CD4-positive, alpha-beta memory T cell (primary cell): ENCODE results near the gene KCNQ1. TPM values are rescaled to one million over a fixed set of nuclear protein-coding genes. Genes with fewer than 3 reads are reported as not detected.

ENCODE experiments used
- CTCF ChIA-PET: fragments of 350-600 bp; sonication (Branson Sonifier 250); formaldehyde crosslinking; loops from one replicate; lab custom pipeline; 2021; ENCODE audit warnings: inconsistent platforms; ENCODE audit not compliant: partially characterized antibody; lab: Charles Lee
- POLR2A ChIA-PET: fragments of 350-600 bp; sonication (Branson Sonifier 250); formaldehyde crosslinking; loops from one replicate; lab custom pipeline; 2021; ENCODE audit not compliant: partially characterized antibody; lab: Charles Lee
- DNase-seq, 5 donors: peaks; one replicate each; pipeline versions ENCODE4 v3.0.0 to v3.0.0-alpha.2; 2020 to 2022; ENCODE audit warnings: mixed read lengths in 1 of 5
- H3K27ac ChIP-seq: one replicate; pipeline ENCODE4 v1.7.0; 2013; ENCODE audit warnings: low read depth, low read length
- H3K27me3 ChIP-seq: 2 replicates; pipeline ENCODE4 v1.7.0; 2013; ENCODE audit warnings: mild to moderate bottlenecking, low read length, moderate library complexity; ENCODE audit not compliant: insufficient read depth
- H3K36me3 ChIP-seq: 2 replicates; pipeline ENCODE4 v1.7.0; 2013; ENCODE audit warnings: mild to moderate bottlenecking, low read length, moderate library complexity; ENCODE audit not compliant: insufficient read depth
- H3K4me1 ChIP-seq: 2 replicates; pipeline ENCODE4 v1.7.0; 2013; ENCODE audit warnings: mild to moderate bottlenecking, low read length, moderate library complexity; ENCODE audit not compliant: insufficient read depth
- H3K4me3 ChIP-seq, 2 donors: one replicate each; pipeline ENCODE4 v1.7.0; 2013; ENCODE audit warnings: low read length in 2 of 2, mild to moderate bottlenecking in 1 of 2
- H3K9me3 ChIP-seq, 2 donors: one replicate each; pipeline ENCODE4 v1.7.0; 2013; ENCODE audit warnings: low read length in 2 of 2, control low read depth in 1 of 2; ENCODE audit not compliant: control insufficient read depth in 1 of 2
- H3K27ac Mint-ChIP-seq, 7 donors: one replicate each; pipeline ENCODE4 v1.8.0; 2020 to 2021; ENCODE audit warnings: mixed read lengths in 7 of 7, mild to moderate bottlenecking in 6 of 7, inconsistent platforms in 3 of 7, moderate library complexity in 3 of 7
- H3K27me3 Mint-ChIP-seq, 2 donors: one replicate each; pipeline ENCODE4 v1.8.0; 2020 to 2021; ENCODE audit warnings: mixed read lengths in 2 of 2
- H3K36me3 Mint-ChIP-seq, 2 donors: one replicate each; pipeline ENCODE4 v1.8.0; 2020 to 2021; ENCODE audit warnings: mixed read lengths in 2 of 2, inconsistent platforms in 1 of 2, mild to moderate bottlenecking in 1 of 2
- H3K4me1 Mint-ChIP-seq, 4 donors: one replicate each; pipeline ENCODE4 v1.8.0; 2020 to 2021; ENCODE audit warnings: mixed read lengths in 4 of 4, mild to moderate bottlenecking in 1 of 4
- H3K4me3 Mint-ChIP-seq, 8 donors: one replicate each; pipeline ENCODE4 v1.8.0; 2020 to 2021; ENCODE audit warnings: mixed read lengths in 8 of 8, mild to moderate bottlenecking in 7 of 8, moderate library complexity in 6 of 8, inconsistent platforms in 3 of 8
- H3K9me3 Mint-ChIP-seq, 8 donors: one replicate each; pipeline ENCODE4 v1.8.0; 2020 to 2021; ENCODE audit warnings: mixed read lengths in 8 of 8, mild to moderate bottlenecking in 5 of 8, inconsistent platforms in 3 of 8, moderate library complexity in 1 of 8
- intact Hi-C: fragments of 100-400 bp; cut with micrococcal nuclease; formaldehyde crosslinking; loops from one replicate; pipeline ENCODE4 v1.15.1; 2023
- polyA plus RNA-seq, 2 donors: library from polyadenylated mRNA; unstranded; fragments of 300-500 nt; fragmentation: Illumina TruSeq; gene quantifications; one replicate each; pipeline ENCODE4 v1.2.3, GENCODE V29; 2021
- total RNA-seq, 2 experiments: library from RNA; stranded (reverse); gene quantifications; one replicate each; pipeline ENCODE4 v1.2.3, GENCODE V29; 2021

The KCNQ1 gene
- total and polyA plus RNA-seq, 4 experiments from 2014 or later = 5.4 to 21.7 (median 21.5) TPM

- H3K36me3 Mint-ChIP-seq = peaks cover 11 to 13% of the 10 kb centered on the region in 2 donors
- no peak overlapping the region for H3K4me3 Mint-ChIP-seq
- DNase-seq = no peak
- no peaks in the 10 kb centered on the region for H3K36me3 ChIP-seq
- ChIA-PET POLR2A (no interaction called here), CTCF (no interaction called here)
- H3K4me1 Mint-ChIP-seq = peaks cover 9 to 29% (median 17%) of the 10 kb centered on the region in 4 donors
- no peaks in the 10 kb centered on the region for H3K27me3 ChIP-seq
- H3K4me3 ChIP-seq = no peak overlapping the region
- no peak overlapping the region for H3K27ac Mint-ChIP-seq
- H3K27me3 Mint-ChIP-seq = no peaks in the 10 kb centered on the region
- H3K9me3 ChIP-seq = no peaks in the 10 kb centered on the region
- no peak overlapping the region for H3K27ac ChIP-seq
- intact Hi-C loops = no loop called here
- H3K4me1 ChIP-seq = peaks cover 12% of the 10 kb centered on the region
- H3K9me3 Mint-ChIP-seq = peaks cover 0 to 2% (median 0%) of the 10 kb centered on the region in 8 donors
These were observed 332.6 kb downstream of the KCNQ1 start for GRCh38 chr11:2777386-2777785.

GRCh38 chr11:2777871-2778629 is 333.2 kb downstream of the KCNQ1 start:
- intact Hi-C loops = no loop called here
- H3K4me3 Mint-ChIP-seq = no peak overlapping the region
- H3K36me3 Mint-ChIP-seq = peaks cover 11 to 19% of the 10 kb centered on the region in 2 donors
- H3K27me3 Mint-ChIP-seq = no peaks in the 10 kb centered on the region
- peaks cover 0 to 4% (median 0%) of the 10 kb centered on the region in 8 donors for H3K9me3 Mint-ChIP-seq
- Histone ChIP-seq H3K27ac (no peak overlapping the region), H3K9me3 (no peaks in the 10 kb centered on the region), H3K4me3 (no peak overlapping the region), H3K36me3 (no peaks in the 10 kb centered on the region), H3K27me3 (no peaks in the 10 kb centered on the region), H3K4me1 (peaks cover 12% of the 10 kb centered on the region)
- peaks cover 9 to 23% (median 13%) of the 10 kb centered on the region in 4 donors for H3K4me1 Mint-ChIP-seq
- CTCF ChIA-PET = no interaction called here
- no peak for DNase-seq
- H3K27ac Mint-ChIP-seq = no peak overlapping the region
- POLR2A ChIA-PET = no interaction called here

GRCh38 chr11:2778630-2779498 is 334.1 kb downstream of the KCNQ1 start:
- Mint-ChIP-seq H3K4me3 (peak overlapping the region in 2 of 8 donors; percentile 49 to 55), H3K4me1 (peaks cover 6 to 15% (median 8%) of the 10 kb centered on the region in 4 donors), H3K9me3 (peaks cover 0 to 4% (median 0%) of the 10 kb centered on the region in 8 donors), H3K27ac (no peak overlapping the region), H3K36me3 (peaks cover 11 to 21% of the 10 kb centered on the region in 2 donors), H3K27me3 (no peaks in the 10 kb centered on the region)
- CTCF ChIA-PET = no interaction called here
- no peak overlapping the region for H3K27ac ChIP-seq
- POLR2A ChIA-PET = no interaction called here
- no peaks in the 10 kb centered on the region for H3K36me3 ChIP-seq
- H3K9me3 ChIP-seq = no peaks in the 10 kb centered on the region
- intact Hi-C loops = no loop called here
- no peaks in the 10 kb centered on the region for H3K27me3 ChIP-seq
- peaks cover 12% of the 10 kb centered on the region for H3K4me1 ChIP-seq
- no peak for DNase-seq
- no peak overlapping the region for H3K4me3 ChIP-seq

GRCh38 chr11:2779499-2779980 is 334.7 kb downstream of the KCNQ1 start:
- Mint-ChIP-seq H3K9me3 (peaks cover 0 to 4% (median 0%) of the 10 kb centered on the region in 8 donors), H3K4me3 (no peak overlapping the region), H3K27me3 (no peaks in the 10 kb centered on the region), H3K4me1 (peaks cover 4 to 8% (median 5%) of the 10 kb centered on the region in 4 donors), H3K27ac (no peak overlapping the region), H3K36me3 (peaks cover 11 to 21% of the 10 kb centered on the region in 2 donors)
- Histone ChIP-seq H3K36me3 (no peaks in the 10 kb centered on the region), H3K27ac (no peak overlapping the region), H3K9me3 (no peaks in the 10 kb centered on the region), H3K4me1 (peaks cover 7% of the 10 kb centered on the region), H3K27me3 (no peaks in the 10 kb centered on the region), H3K4me3 (no peak overlapping the region)
- CTCF ChIA-PET = no interaction called here
- no peak for DNase-seq
- POLR2A ChIA-PET = no interaction called here
- intact Hi-C loops = no loop called here

- no peaks in the 10 kb centered on the region for H3K4me1 ChIP-seq
- H3K9me3 ChIP-seq = no peaks in the 10 kb centered on the region
- H3K27me3 ChIP-seq = no peaks in the 10 kb centered on the region
- peaks cover 9 to 21% of the 10 kb centered on the region in 2 donors for H3K36me3 Mint-ChIP-seq
- no peaks in the 10 kb centered on the region for H3K27me3 Mint-ChIP-seq
- H3K27ac Mint-ChIP-seq = peak overlapping the region in 1 of 7 donors; percentile 41
- peaks cover 0 to 1% (median under 1%) of the 10 kb centered on the region in 4 donors for H3K4me1 Mint-ChIP-seq
- CTCF ChIA-PET = no interaction called here
- H3K9me3 Mint-ChIP-seq = peaks cover 0 to 4% (median 0%) of the 10 kb centered on the region in 8 donors
- H3K4me3 Mint-ChIP-seq = no peak overlapping the region
- no peak overlapping the region for H3K27ac ChIP-seq
- H3K4me3 ChIP-seq = no peak overlapping the region
- no peak for DNase-seq
- POLR2A ChIA-PET = no interaction called here
- no peaks in the 10 kb centered on the region for H3K36me3 ChIP-seq
- intact Hi-C loops = no loop called here
These were observed 335.4 kb downstream of the KCNQ1 start for GRCh38 chr11:2779981-2780849.

GRCh38 chr11:2780850-2781407 is 336.1 kb downstream of the KCNQ1 start:
- Histone ChIP-seq H3K27ac (no peak overlapping the region), H3K4me3 (no peak overlapping the region), H3K4me1 (no peaks in the 10 kb centered on the region), H3K27me3 (no peaks in the 10 kb centered on the region), H3K36me3 (no peaks in the 10 kb centered on the region), H3K9me3 (no peaks in the 10 kb centered on the region)
- Mint-ChIP-seq H3K27ac (peak overlapping the region in 1 of 7 donors; percentile 48), H3K9me3 (peaks cover 0 to 4% (median 0%) of the 10 kb centered on the region in 8 donors), H3K36me3 (peaks cover 9 to 21% of the 10 kb centered on the region in 2 donors), H3K4me3 (no peak overlapping the region), H3K4me1 (peaks cover 0 to 1% (median 0%) of the 10 kb centered on the region in 4 donors), H3K27me3 (no peaks in the 10 kb centered on the region)
- intact Hi-C loops = no loop called here
- CTCF ChIA-PET = no interaction called here
- no peak for DNase-seq
- POLR2A ChIA-PET = no interaction called here
